WTC11 (cell line): Measurements from ENCODE around the gene SMYD3. TPM values are rescaled to one million over a fixed set of nuclear protein-coding genes. Genes with fewer than 3 reads are reported as not detected.

Experiments
- ATAC-seq: fragments of 200-7000 bp; cut with Tn5 transposase; 2 replicates; pipeline ENCODE4 v1.10.0; 2021; ENCODE audit warnings: mild to moderate bottlenecking, moderate library complexity
- CTCF ChIA-PET: fragments of 300-600 bp; sonication (Branson Sonifier 250); formaldehyde crosslinking; loops from one replicate; lab custom pipeline; 2021; ENCODE audit warnings: antibody characterized with exemption; lab: Charles Lee
- POLR2A ChIA-PET: fragments of 350-600 bp; sonication (Branson Sonifier 250); formaldehyde crosslinking; loops from one replicate; lab custom pipeline; 2021; ENCODE audit warnings: antibody characterized with exemption; lab: Charles Lee
- DNase-seq: peaks from one replicate; pipeline ENCODE4 v3.0.0; 2021; ENCODE audit warnings: low spot score
- H3K27ac Mint-ChIP-seq: 2 replicates; pipeline ENCODE4 v1.8.0; 2021; ENCODE audit warnings: mixed read lengths
- H3K27me3 Mint-ChIP-seq: 2 replicates; pipeline ENCODE4 v1.8.0; 2021; ENCODE audit warnings: low read depth, mild to moderate bottlenecking, moderate library complexity, mixed read lengths
- H3K36me3 Mint-ChIP-seq: 2 replicates; pipeline ENCODE4 v1.8.0; 2021; ENCODE audit warnings: mixed read lengths
- H3K4me1 Mint-ChIP-seq: 2 replicates; pipeline ENCODE4 v1.8.0; 2022; ENCODE audit warnings: mixed read lengths
- H3K4me3 Mint-ChIP-seq: 2 replicates; pipeline ENCODE4 v1.8.0; 2021; ENCODE audit warnings: mild to moderate bottlenecking, moderate library complexity, mixed read lengths
- H3K9me3 Mint-ChIP-seq: 2 replicates; pipeline ENCODE4 v1.8.0; 2021; ENCODE audit warnings: mixed read lengths
- ATF1 ChIP-seq: sonication (generic); formaldehyde crosslinking; IDR thresholded peaks from 2 replicates; pipeline ENCODE4 v1.8.1; 2023; ENCODE audit warnings: mild to moderate bottlenecking, moderate library complexity, missing genetic modification reagents
- CBFB ChIP-seq: sonication (generic); formaldehyde crosslinking; IDR thresholded peaks from 2 replicates; pipeline ENCODE4 v1.8.1; 2022; ENCODE audit warnings: mild to moderate bottlenecking, low read depth, missing genetic modification reagents
- FOXK1 ChIP-seq: sonication (generic); formaldehyde crosslinking; IDR thresholded peaks from 2 replicates; pipeline ENCODE4 v1.8.0; 2022; ENCODE audit warnings: mild to moderate bottlenecking, moderate library complexity, missing genetic modification reagents
- GRHL2 ChIP-seq: fragments of 250-450 bp; sonication (Bioruptor Pico); IDR thresholded peaks from 2 replicates; pipeline ENCODE4 v1.8.0; 2022; ENCODE audit warnings: mild to moderate bottlenecking, moderate library complexity; ENCODE audit not compliant: insufficient replicate concordance, severe bottlenecking
- NFE2L1 ChIP-seq: sonication (generic); formaldehyde crosslinking; IDR thresholded peaks from 2 replicates; pipeline ENCODE4 v1.8.1; 2023; ENCODE audit warnings: missing genetic modification reagents
- TCF7 ChIP-seq: sonication (generic); formaldehyde crosslinking; IDR thresholded peaks from 2 replicates; pipeline ENCODE4 v1.8.0; 2022; ENCODE audit warnings: mild to moderate bottlenecking, low read depth, missing genetic modification reagents, moderate library complexity
- ZNF232 ChIP-seq: sonication (generic); formaldehyde crosslinking; IDR thresholded peaks from 2 replicates; pipeline ENCODE4 v1.8.0; 2022; ENCODE audit warnings: mild to moderate bottlenecking, missing genetic modification reagents
- ZNF263 ChIP-seq: sonication (generic); formaldehyde crosslinking; IDR thresholded peaks from 2 replicates; pipeline ENCODE4 v1.8.1; 2022; ENCODE audit warnings: low read depth, mild to moderate bottlenecking, moderate library complexity, missing genetic modification reagents
- ZNF416 ChIP-seq: fragments of 250-450 bp; sonication (Bioruptor Pico); IDR thresholded peaks from 2 replicates; pipeline ENCODE4 v1.9.0; 2021; ENCODE audit warnings: mild to moderate bottlenecking, inconsistent platforms
- total RNA-seq: library from RNA; stranded (reverse); gene quantifications from 3 replicates; pipeline ENCODE4 v1.2.3, GENCODE V29; 2021
- TF ChIP-seq, protein P1 (sequence below): sonication (generic); formaldehyde crosslinking; IDR thresholded peaks from 2 replicates; pipeline ENCODE4 v1.8.1; 2022; ENCODE audit warnings: mild to moderate bottlenecking, moderate library complexity, missing genetic modification reagents
- TF ChIP-seq, protein P2 (sequence below): sonication (generic); formaldehyde crosslinking; IDR thresholded peaks from 2 replicates; pipeline ENCODE4 v1.8.0; 2022; ENCODE audit warnings: mild to moderate bottlenecking, missing genetic modification reagents
- TF ChIP-seq, protein P3 (sequence below): fragments of 200-600 bp; IDR thresholded peaks from 2 replicates; pipeline ENCODE4 v1.8.0; 2022; ENCODE audit warnings: antibody characterized with exemption
- TF ChIP-seq, protein P4 (sequence below): sonication (generic); formaldehyde crosslinking; IDR thresholded peaks from 2 replicates; pipeline ENCODE4 v1.8.1; 2022; ENCODE audit warnings: missing genetic modification reagents, borderline replicate concordance
- TF ChIP-seq, protein P5 (sequence below): sonication (generic); formaldehyde crosslinking; IDR thresholded peaks from 2 replicates; pipeline ENCODE4 v1.8.0; 2023; ENCODE audit warnings: missing genetic modification reagents
- TF ChIP-seq, protein P6 (sequence below): sonication (generic); formaldehyde crosslinking; IDR thresholded peaks from 2 replicates; pipeline ENCODE4 v1.8.1; 2023; ENCODE audit warnings: mild to moderate bottlenecking, missing genetic modification reagents
- TF ChIP-seq, protein P7 (sequence below): sonication (generic); formaldehyde crosslinking; IDR thresholded peaks from 2 replicates; pipeline ENCODE4 v1.8.1; 2023; ENCODE audit warnings: mild to moderate bottlenecking, missing genetic modification reagents, borderline replicate concordance
- TF ChIP-seq, protein P8 (sequence below): sonication (generic); formaldehyde crosslinking; IDR thresholded peaks from 2 replicates; pipeline ENCODE4 v1.8.0; 2023; ENCODE audit warnings: mild to moderate bottlenecking, missing genetic modification reagents
- TF ChIP-seq, protein P9 (sequence below): fragments of 250-450 bp; sonication (Bioruptor Pico); IDR thresholded peaks from 2 replicates; pipeline ENCODE4 v1.9.0; 2021; ENCODE audit warnings: mild to moderate bottlenecking, borderline replicate concordance

Gene SMYD3
- total RNA-seq, 1 experiment from 2014 or later: 21.4 TPM

DNA sequence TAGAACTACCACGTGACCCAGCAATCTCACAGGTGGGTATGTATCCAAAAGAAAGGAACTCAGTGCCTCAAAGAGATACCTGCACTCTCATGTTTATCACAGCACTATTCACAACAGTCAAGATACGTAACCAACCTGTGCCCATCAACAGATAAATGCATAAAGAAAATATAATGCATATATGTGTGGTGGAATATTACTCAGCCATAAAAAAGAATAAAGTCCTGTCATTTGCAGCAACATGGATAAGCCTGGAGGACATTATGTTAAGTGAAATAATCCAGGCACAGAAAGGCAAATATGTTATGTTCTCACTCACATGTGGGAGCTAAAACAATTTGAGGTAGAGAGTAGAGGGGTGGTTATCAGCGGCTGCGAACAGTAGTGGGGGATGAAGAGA is 413.8 kb downstream of the SMYD3 start:
- CTCF ChIA-PET: no interaction called here
- TF ChIP-seq, protein P1, sequence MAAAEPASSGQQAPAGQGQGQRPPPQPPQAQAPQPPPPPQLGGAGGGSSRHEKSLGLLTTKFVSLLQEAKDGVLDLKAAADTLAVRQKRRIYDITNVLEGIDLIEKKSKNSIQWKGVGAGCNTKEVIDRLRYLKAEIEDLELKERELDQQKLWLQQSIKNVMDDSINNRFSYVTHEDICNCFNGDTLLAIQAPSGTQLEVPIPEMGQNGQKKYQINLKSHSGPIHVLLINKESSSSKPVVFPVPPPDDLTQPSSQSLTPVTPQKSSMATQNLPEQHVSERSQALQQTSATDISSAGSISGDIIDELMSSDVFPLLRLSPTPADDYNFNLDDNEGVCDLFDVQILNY (CRISPR knock-in tag): no peak
- TF ChIP-seq ZNF263 (CRISPR knock-in tag): no peak
- TF ChIP-seq, protein P2, sequence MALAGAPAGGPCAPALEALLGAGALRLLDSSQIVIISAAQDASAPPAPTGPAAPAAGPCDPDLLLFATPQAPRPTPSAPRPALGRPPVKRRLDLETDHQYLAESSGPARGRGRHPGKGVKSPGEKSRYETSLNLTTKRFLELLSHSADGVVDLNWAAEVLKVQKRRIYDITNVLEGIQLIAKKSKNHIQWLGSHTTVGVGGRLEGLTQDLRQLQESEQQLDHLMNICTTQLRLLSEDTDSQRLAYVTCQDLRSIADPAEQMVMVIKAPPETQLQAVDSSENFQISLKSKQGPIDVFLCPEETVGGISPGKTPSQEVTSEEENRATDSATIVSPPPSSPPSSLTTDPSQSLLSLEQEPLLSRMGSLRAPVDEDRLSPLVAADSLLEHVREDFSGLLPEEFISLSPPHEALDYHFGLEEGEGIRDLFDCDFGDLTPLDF (CRISPR knock-in tag): no peak
- TF ChIP-seq, protein P3, sequence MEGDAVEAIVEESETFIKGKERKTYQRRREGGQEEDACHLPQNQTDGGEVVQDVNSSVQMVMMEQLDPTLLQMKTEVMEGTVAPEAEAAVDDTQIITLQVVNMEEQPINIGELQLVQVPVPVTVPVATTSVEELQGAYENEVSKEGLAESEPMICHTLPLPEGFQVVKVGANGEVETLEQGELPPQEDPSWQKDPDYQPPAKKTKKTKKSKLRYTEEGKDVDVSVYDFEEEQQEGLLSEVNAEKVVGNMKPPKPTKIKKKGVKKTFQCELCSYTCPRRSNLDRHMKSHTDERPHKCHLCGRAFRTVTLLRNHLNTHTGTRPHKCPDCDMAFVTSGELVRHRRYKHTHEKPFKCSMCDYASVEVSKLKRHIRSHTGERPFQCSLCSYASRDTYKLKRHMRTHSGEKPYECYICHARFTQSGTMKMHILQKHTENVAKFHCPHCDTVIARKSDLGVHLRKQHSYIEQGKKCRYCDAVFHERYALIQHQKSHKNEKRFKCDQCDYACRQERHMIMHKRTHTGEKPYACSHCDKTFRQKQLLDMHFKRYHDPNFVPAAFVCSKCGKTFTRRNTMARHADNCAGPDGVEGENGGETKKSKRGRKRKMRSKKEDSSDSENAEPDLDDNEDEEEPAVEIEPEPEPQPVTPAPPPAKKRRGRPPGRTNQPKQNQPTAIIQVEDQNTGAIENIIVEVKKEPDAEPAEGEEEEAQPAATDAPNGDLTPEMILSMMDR: no peak
- no peak for TF ChIP-seq GRHL2 (CRISPR knock-in tag)
- TF ChIP-seq NFE2L1 (CRISPR knock-in tag): no peak
- TF ChIP-seq, protein P4, sequence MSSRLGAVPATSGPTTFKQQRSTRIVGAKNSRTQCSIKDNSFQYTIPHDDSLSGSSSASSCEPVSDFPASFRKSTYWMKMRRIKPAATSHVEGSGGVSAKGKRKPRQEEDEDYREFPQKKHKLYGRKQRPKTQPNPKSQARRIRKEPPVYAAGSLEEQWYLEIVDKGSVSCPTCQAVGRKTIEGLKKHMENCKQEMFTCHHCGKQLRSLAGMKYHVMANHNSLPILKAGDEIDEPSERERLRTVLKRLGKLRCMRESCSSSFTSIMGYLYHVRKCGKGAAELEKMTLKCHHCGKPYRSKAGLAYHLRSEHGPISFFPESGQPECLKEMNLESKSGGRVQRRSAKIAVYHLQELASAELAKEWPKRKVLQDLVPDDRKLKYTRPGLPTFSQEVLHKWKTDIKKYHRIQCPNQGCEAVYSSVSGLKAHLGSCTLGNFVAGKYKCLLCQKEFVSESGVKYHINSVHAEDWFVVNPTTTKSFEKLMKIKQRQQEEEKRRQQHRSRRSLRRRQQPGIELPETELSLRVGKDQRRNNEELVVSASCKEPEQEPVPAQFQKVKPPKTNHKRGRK (CRISPR knock-in tag): no peak
- TF ChIP-seq, protein P5, sequence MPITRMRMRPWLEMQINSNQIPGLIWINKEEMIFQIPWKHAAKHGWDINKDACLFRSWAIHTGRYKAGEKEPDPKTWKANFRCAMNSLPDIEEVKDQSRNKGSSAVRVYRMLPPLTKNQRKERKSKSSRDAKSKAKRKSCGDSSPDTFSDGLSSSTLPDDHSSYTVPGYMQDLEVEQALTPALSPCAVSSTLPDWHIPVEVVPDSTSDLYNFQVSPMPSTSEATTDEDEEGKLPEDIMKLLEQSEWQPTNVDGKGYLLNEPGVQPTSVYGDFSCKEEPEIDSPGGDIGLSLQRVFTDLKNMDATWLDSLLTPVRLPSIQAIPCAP (CRISPR knock-in tag): no peak
- no peak for TF ChIP-seq CBFB
- TF ChIP-seq, protein P6, sequence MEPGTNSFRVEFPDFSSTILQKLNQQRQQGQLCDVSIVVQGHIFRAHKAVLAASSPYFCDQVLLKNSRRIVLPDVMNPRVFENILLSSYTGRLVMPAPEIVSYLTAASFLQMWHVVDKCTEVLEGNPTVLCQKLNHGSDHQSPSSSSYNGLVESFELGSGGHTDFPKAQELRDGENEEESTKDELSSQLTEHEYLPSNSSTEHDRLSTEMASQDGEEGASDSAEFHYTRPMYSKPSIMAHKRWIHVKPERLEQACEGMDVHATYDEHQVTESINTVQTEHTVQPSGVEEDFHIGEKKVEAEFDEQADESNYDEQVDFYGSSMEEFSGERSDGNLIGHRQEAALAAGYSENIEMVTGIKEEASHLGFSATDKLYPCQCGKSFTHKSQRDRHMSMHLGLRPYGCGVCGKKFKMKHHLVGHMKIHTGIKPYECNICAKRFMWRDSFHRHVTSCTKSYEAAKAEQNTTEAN (CRISPR knock-in tag): no peak
- no peak for TF ChIP-seq ZNF416
- TF ChIP-seq, protein P7, sequence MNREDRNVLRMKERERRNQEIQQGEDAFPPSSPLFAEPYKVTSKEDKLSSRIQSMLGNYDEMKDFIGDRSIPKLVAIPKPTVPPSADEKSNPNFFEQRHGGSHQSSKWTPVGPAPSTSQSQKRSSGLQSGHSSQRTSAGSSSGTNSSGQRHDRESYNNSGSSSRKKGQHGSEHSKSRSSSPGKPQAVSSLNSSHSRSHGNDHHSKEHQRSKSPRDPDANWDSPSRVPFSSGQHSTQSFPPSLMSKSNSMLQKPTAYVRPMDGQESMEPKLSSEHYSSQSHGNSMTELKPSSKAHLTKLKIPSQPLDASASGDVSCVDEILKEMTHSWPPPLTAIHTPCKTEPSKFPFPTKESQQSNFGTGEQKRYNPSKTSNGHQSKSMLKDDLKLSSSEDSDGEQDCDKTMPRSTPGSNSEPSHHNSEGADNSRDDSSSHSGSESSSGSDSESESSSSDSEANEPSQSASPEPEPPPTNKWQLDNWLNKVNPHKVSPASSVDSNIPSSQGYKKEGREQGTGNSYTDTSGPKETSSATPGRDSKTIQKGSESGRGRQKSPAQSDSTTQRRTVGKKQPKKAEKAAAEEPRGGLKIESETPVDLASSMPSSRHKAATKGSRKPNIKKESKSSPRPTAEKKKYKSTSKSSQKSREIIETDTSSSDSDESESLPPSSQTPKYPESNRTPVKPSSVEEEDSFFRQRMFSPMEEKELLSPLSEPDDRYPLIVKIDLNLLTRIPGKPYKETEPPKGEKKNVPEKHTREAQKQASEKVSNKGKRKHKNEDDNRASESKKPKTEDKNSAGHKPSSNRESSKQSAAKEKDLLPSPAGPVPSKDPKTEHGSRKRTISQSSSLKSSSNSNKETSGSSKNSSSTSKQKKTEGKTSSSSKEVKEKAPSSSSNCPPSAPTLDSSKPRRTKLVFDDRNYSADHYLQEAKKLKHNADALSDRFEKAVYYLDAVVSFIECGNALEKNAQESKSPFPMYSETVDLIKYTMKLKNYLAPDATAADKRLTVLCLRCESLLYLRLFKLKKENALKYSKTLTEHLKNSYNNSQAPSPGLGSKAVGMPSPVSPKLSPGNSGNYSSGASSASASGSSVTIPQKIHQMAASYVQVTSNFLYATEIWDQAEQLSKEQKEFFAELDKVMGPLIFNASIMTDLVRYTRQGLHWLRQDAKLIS (CRISPR knock-in tag): no peak
- TF ChIP-seq, protein P8, sequence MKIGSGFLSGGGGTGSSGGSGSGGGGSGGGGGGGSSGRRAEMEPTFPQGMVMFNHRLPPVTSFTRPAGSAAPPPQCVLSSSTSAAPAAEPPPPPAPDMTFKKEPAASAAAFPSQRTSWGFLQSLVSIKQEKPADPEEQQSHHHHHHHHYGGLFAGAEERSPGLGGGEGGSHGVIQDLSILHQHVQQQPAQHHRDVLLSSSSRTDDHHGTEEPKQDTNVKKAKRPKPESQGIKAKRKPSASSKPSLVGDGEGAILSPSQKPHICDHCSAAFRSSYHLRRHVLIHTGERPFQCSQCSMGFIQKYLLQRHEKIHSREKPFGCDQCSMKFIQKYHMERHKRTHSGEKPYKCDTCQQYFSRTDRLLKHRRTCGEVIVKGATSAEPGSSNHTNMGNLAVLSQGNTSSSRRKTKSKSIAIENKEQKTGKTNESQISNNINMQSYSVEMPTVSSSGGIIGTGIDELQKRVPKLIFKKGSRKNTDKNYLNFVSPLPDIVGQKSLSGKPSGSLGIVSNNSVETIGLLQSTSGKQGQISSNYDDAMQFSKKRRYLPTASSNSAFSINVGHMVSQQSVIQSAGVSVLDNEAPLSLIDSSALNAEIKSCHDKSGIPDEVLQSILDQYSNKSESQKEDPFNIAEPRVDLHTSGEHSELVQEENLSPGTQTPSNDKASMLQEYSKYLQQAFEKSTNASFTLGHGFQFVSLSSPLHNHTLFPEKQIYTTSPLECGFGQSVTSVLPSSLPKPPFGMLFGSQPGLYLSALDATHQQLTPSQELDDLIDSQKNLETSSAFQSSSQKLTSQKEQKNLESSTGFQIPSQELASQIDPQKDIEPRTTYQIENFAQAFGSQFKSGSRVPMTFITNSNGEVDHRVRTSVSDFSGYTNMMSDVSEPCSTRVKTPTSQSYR (CRISPR knock-in tag): no peak
- no peak for TF ChIP-seq ATF1 (CRISPR knock-in tag)
- no peak for TF ChIP-seq ZNF232 (CRISPR knock-in tag)
- TF ChIP-seq FOXK1: no peak
- TF ChIP-seq TCF7: no peak
- TF ChIP-seq, protein P9, sequence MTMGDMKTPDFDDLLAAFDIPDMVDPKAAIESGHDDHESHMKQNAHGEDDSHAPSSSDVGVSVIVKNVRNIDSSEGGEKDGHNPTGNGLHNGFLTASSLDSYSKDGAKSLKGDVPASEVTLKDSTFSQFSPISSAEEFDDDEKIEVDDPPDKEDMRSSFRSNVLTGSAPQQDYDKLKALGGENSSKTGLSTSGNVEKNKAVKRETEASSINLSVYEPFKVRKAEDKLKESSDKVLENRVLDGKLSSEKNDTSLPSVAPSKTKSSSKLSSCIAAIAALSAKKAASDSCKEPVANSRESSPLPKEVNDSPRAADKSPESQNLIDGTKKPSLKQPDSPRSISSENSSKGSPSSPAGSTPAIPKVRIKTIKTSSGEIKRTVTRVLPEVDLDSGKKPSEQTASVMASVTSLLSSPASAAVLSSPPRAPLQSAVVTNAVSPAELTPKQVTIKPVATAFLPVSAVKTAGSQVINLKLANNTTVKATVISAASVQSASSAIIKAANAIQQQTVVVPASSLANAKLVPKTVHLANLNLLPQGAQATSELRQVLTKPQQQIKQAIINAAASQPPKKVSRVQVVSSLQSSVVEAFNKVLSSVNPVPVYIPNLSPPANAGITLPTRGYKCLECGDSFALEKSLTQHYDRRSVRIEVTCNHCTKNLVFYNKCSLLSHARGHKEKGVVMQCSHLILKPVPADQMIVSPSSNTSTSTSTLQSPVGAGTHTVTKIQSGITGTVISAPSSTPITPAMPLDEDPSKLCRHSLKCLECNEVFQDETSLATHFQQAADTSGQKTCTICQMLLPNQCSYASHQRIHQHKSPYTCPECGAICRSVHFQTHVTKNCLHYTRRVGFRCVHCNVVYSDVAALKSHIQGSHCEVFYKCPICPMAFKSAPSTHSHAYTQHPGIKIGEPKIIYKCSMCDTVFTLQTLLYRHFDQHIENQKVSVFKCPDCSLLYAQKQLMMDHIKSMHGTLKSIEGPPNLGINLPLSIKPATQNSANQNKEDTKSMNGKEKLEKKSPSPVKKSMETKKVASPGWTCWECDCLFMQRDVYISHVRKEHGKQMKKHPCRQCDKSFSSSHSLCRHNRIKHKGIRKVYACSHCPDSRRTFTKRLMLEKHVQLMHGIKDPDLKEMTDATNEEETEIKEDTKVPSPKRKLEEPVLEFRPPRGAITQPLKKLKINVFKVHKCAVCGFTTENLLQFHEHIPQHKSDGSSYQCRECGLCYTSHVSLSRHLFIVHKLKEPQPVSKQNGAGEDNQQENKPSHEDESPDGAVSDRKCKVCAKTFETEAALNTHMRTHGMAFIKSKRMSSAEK (CRISPR knock-in tag): no peak
- Mint-ChIP-seq H3K4me1 (0 out of 2 replicates have a peak, but pooled peaks cover 4% of the 10 kb centered on the region), H3K36me3 (no peaks in the 10 kb centered on the region), H3K27me3 (no peaks in the 10 kb centered on the region), H3K27ac (no peak overlapping the region), H3K9me3 (peaks cover 6% of the 10 kb centered on the region), H3K4me3 (no peak overlapping the region)
- no peak for DNase-seq
- POLR2A ChIA-PET: no interaction called here
- no peak for ATAC-seq
